A549 (cell line): ENCODE data around the gene SLC45A2. TPM values are rescaled to one million over a fixed set of nuclear protein-coding genes. Genes with fewer than 3 reads are reported as not detected.
"Not testable (repeated sequence)": the region's sequence is repeated elsewhere in the genome, so short reads cannot be mapped to it uniquely, and the experiment has no call there.

Source experiments
- ATAC-seq, 2 experiments: fragments of 200-7000 bp in 1 of 2; fragments of >200 bp in 1 of 2; cut with Nextera tagmentation in 1 of 2; cut with Tn5 transposase in 1 of 2; 3 replicates each; pipeline versions ENCODE4 v1.8.0 to v1.9.1; 2018 to 2020; ENCODE audit warnings: mild to moderate bottlenecking in 1 of 2, moderate library complexity in 1 of 2
- CTCF ChIA-PET: fragments of 300-600 bp; sonication (Branson Sonifier 250); formaldehyde crosslinking; extraction: SDS; loops from one replicate; lab custom pipeline; 2021; ENCODE audit warnings: antibody characterized with exemption, inconsistent platforms; lab: Yijun Ruan, JAX
- POLR2A ChIA-PET: fragments of 350-600 bp; formaldehyde crosslinking; extraction: SDS; loops from one replicate; lab custom pipeline; 2021; ENCODE audit warnings: antibody characterized with exemption, inconsistent platforms; lab: Yijun Ruan, JAX
- DNase-seq, 2 experiments: peaks; one replicate each; pipeline versions ENCODE4 v3.0.0 to v3.0.0-alpha.2; 2011 to 2016; ENCODE audit warnings: low read depth in 1 of 2, low spot score in 1 of 2
- FAIRE-seq: peaks from 2 replicates; lab custom pipeline; 2011; peaks lifted over from hg19 to GRCh38; lab: Jason Lieb, UNC
- H3K27ac ChIP-seq, 2 experiments: fragments of >200 bp; sonication (Bioruptor Twin); formaldehyde crosslinking; 3 replicates each; pipeline ENCODE4 v1.5.1; 2016 to 2017
- H3K4me1 ChIP-seq: fragments of >200 bp; sonication (Bioruptor Twin); formaldehyde crosslinking; 3 replicates; pipeline ENCODE4 v1.6.1; 2016
- H3K4me2 ChIP-seq: fragments of >200 bp; sonication (Bioruptor Twin); formaldehyde crosslinking; 3 replicates; pipeline ENCODE4 v1.6.1; 2016
- H3K4me3 ChIP-seq: fragments of >200 bp; sonication (Bioruptor Twin); formaldehyde crosslinking; 3 replicates; pipeline ENCODE4 v1.5.1; 2016
- H3K9me3 ChIP-seq: fragments of >200 bp; sonication (Bioruptor Twin); formaldehyde crosslinking; 3 replicates; pipeline ENCODE4 v1.6.1; 2016
- BCL3 ChIP-seq: fragments of >200 bp; sonication (Bioruptor Twin); formaldehyde crosslinking; IDR thresholded peaks from 3 replicates; pipeline ENCODE4 v1.6.1; 2016
- CBX2 ChIP-seq: fragments of 200-600 bp; sonication (generic); IDR thresholded peaks from 2 replicates; pipeline ENCODE4 v1.6.1; 2016; ENCODE audit warnings: low read depth, mild to moderate bottlenecking, borderline replicate concordance
- CBX8 ChIP-seq: fragments of 200-600 bp; sonication (generic); IDR thresholded peaks from 2 replicates; pipeline ENCODE4 v1.6.1; 2016
- CHD4 ChIP-seq: fragments of 200-600 bp; sonication (generic); IDR thresholded peaks from 2 replicates; pipeline ENCODE4 v1.6.1; 2016; ENCODE audit warnings: antibody characterized with exemption, mild to moderate bottlenecking, borderline replicate concordance
- CTCF ChIP-seq: fragments of >200 bp; sonication (Bioruptor Twin); formaldehyde crosslinking; IDR thresholded peaks from 3 replicates; pipeline ENCODE4 v1.5.1; 2016
- EP300 ChIP-seq, 2 experiments: fragments of >200 bp; sonication (Bioruptor Twin); formaldehyde crosslinking; IDR thresholded peaks; 2 replicates in 1 of 2; 3 replicates in 1 of 2; pipeline ENCODE4 v1.6.1; 2016 to 2017
- FOXS1 ChIP-seq: fragments of 250-450 bp; sonication (Bioruptor Pico); IDR thresholded peaks from 2 replicates; pipeline ENCODE4 v1.5.0; 2020; ENCODE audit warnings: mild to moderate bottlenecking, moderate library complexity
- HOXA7 ChIP-seq: fragments of 250-450 bp; sonication (Bioruptor Pico); IDR thresholded peaks from 2 replicates; pipeline ENCODE4 v1.5.0; 2020; ENCODE audit warnings: mild to moderate bottlenecking, moderate library complexity
- KDM1A ChIP-seq: fragments of 200-600 bp; sonication (generic); IDR thresholded peaks from 2 replicates; pipeline ENCODE4 v1.6.1; 2016; ENCODE audit warnings: low read depth, mild to moderate bottlenecking
- MAFK ChIP-seq: fragments of 450-650 bp; IDR thresholded peaks from 2 replicates; pipeline ENCODE4 v1.6.1; 2014; ENCODE audit not compliant: partially characterized antibody
- MAZ ChIP-seq: fragments of 150-350 bp; IDR thresholded peaks from 2 replicates; pipeline ENCODE4 v1.6.1; 2014; ENCODE audit warnings: antibody characterized with exemption, low read depth, low read length, borderline replicate concordance
- NPAS2 ChIP-seq: fragments of 250-450 bp; sonication (Bioruptor Pico); IDR thresholded peaks from 2 replicates; pipeline ENCODE4 v1.8.0; 2022; ENCODE audit warnings: mild to moderate bottlenecking, moderate library complexity, borderline replicate concordance
- RAD21 ChIP-seq, 2 experiments: fragments of >200 bp in 1 of 2; sonication (Bioruptor Twin) in 1 of 2; formaldehyde crosslinking in 1 of 2; IDR thresholded peaks in 1 of 2; conservative IDR thresholded peaks in 1 of 2; 2 replicates in 1 of 2; 3 replicates in 1 of 2; pipeline ENCODE4 v1.6.1; 2012 to 2018; ENCODE audit warnings: inconsistent platforms in 1 of 2
- RARB ChIP-seq: fragments of 250-450 bp; sonication (Bioruptor Pico); IDR thresholded peaks from 2 replicates; pipeline ENCODE4 v1.8.0; 2021; ENCODE audit warnings: mild to moderate bottlenecking, moderate library complexity
- RCOR1 ChIP-seq: fragments of 150-350 bp; IDR thresholded peaks from 2 replicates; pipeline ENCODE4 v1.6.1; 2014; ENCODE audit warnings: antibody characterized with exemption, low read length, low read depth
- RFX5 ChIP-seq: fragments of 450-650 bp; IDR thresholded peaks from 2 replicates; pipeline ENCODE4 v1.7.1; 2014; ENCODE audit warnings: antibody characterized with exemption, mild to moderate bottlenecking, moderate library complexity
- SMC3 ChIP-seq: fragments of >200 bp; sonication (Bioruptor Twin); formaldehyde crosslinking; IDR thresholded peaks from 3 replicates; pipeline ENCODE4 v1.6.1; 2018; ENCODE audit warnings: inconsistent platforms
- SREBF2 ChIP-seq: fragments of 450-650 bp; IDR thresholded peaks from 2 replicates; pipeline ENCODE4 v1.6.1; 2014; ENCODE audit warnings: mild to moderate bottlenecking, moderate library complexity
- WGBS: methylation state at CpG from one replicate; pipeline ENCODE4 v1.1.6; 2017; ENCODE audit errors: missing lambda C conversion rate; 5-methylcytosine and 5-hydroxymethylcytosine counted together
- polyA plus RNA-seq, 4 experiments: library from polyadenylated mRNA; depleted of rRNA in 3 of 4; stranded (reverse); fragments of >200 nt; fragmentation: RNase III in 1 of 4; extraction: RNeasy Plus Mini Kit Qiagen cat#74134 plus additional on column Dnase treatment in 1 of 4; gene quantifications; 2 replicates in 3 of 4; 3 replicates in 1 of 4; pipeline ENCODE4 v1.2.3, GENCODE V29; 2011 to 2017
- TF ChIP-seq, protein P1 (sequence below): fragments of 250-450 bp; sonication (Bioruptor Pico); IDR thresholded peaks from 2 replicates; pipeline ENCODE4 v1.5.0; 2021; ENCODE audit warnings: mild to moderate bottlenecking, moderate library complexity, borderline replicate concordance
- TF ChIP-seq, protein P2 (sequence below): fragments of 450-650 bp; IDR thresholded peaks from 2 replicates; pipeline ENCODE4 v1.6.1; 2014; ENCODE audit warnings: antibody characterized with exemption
- TF ChIP-seq, protein P3 (sequence below): fragments of >200 bp; sonication (Bioruptor Twin); formaldehyde crosslinking; IDR thresholded peaks from 2 replicates; pipeline ENCODE4 v1.6.1; 2016

The SLC45A2 gene
- polyA plus RNA-seq, 2 of the 4 experiments (the other 2 are of a cell fraction): not detected

GRCh38 chr5:33925278-33925677 is 59.2 kb downstream of the SLC45A2 start:
- ChIA-PET POLR2A (no interaction called here), CTCF (interaction anchor here (1.3 kb wide), 1 partner anchor 10 kb away, joined by 5 read pairs; no protein-coding TSS in a partner anchor)
- FAIRE-seq: no peak
- Histone ChIP-seq H3K4me2 (no peak overlapping the region), H3K4me1 (no peaks in the 10 kb centered on the region), H3K9me3 (no peaks in the 10 kb centered on the region), H3K27ac (no peak overlapping the region), H3K4me3 (no peak overlapping the region)
- ATAC-seq: no peak
- DNase-seq: no peak
- TF ChIP-seq CBX2 (no peak), CTCF (no peak), SREBF2 (no peak), RARB (CRISPR knock-in tag) (no peak), HOXA7 (CRISPR knock-in tag) (no peak), RAD21 (conservative IDR thresholded peaks at IDR 0.05 in 1 of 2, IDR thresholded peaks at IDR 0.05 in 1 of 2) (no peak), BCL3 (no peak), MAFK (no peak), RFX5 (no peak), CHD4 (no peak), RCOR1 (no peak), MAZ (no peak), EP300 (IDR thresholded peaks at IDR 0.05) (no peak)
- TF ChIP-seq, protein P1, sequence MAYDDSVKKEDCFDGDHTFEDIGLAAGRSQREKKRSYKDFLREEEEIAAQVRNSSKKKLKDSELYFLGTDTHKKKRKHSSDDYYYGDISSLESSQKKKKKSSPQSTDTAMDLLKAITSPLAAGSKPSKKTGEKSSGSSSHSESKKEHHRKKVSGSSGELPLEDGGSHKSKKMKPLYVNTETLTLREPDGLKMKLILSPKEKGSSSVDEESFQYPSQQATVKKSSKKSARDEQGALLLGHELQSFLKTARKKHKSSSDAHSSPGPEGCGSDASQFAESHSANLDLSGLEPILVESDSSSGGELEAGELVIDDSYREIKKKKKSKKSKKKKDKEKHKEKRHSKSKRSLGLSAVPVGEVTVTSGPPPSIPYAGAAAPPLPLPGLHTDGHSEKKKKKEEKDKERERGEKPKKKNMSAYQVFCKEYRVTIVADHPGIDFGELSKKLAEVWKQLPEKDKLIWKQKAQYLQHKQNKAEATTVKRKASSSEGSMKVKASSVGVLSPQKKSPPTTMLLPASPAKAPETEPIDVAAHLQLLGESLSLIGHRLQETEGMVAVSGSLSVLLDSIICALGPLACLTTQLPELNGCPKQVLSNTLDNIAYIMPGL: no peak

DNA sequence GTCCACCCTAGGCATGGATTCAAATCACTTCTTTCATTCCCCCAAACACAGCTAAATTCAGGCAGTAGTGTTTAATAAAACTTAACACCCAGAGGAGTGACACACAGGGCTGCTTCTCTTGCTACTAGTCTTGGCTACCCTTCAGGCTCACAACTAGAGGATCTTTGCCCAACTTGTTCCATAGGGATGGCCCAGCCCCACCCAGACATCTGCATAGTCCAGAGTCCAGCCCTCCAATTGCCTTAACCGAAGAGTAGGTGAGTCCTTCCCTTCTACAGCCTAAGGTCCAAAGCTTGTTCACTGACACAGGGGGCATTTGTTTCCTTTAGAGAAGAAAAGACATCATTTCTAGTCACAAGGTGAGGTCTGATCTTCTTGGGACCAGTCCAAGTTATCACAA is 63.5 kb downstream of the SLC45A2 start:
- Histone ChIP-seq H3K4me2 (no peak overlapping the region), H3K4me3 (no peak overlapping the region), H3K4me1 (no peaks in the 10 kb centered on the region), H3K9me3 (no peaks in the 10 kb centered on the region), H3K27ac (no peak overlapping the region)
- 25% methylated on average over 1 of the region's 1 CpG for WGBS
- TF ChIP-seq, protein P2, sequence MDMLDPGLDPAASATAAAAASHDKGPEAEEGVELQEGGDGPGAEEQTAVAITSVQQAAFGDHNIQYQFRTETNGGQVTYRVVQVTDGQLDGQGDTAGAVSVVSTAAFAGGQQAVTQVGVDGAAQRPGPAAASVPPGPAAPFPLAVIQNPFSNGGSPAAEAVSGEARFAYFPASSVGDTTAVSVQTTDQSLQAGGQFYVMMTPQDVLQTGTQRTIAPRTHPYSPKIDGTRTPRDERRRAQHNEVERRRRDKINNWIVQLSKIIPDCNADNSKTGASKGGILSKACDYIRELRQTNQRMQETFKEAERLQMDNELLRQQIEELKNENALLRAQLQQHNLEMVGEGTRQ: no peak
- TF ChIP-seq SREBF2 (no peak), FOXS1 (CRISPR knock-in tag) (no peak), MAZ (no peak), CBX8 (no peak), KDM1A (no peak), SMC3 (no peak), NPAS2 (CRISPR knock-in tag) (no peak)
- TF ChIP-seq, protein P3, sequence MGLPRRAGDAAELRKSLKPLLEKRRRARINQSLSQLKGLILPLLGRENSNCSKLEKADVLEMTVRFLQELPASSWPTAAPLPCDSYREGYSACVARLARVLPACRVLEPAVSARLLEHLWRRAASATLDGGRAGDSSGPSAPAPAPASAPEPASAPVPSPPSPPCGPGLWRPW: no peak
- no peak for ATAC-seq
- CTCF ChIA-PET: interaction anchor here (1.0 to 4.0 kb wide), 3 partner anchors 14 to 92 kb away, joined by 3 to 14 read pairs (median 3); no protein-coding TSS in a partner anchor
- DNase-seq: no peak
- FAIRE-seq: no peak
- POLR2A ChIA-PET: no interaction called here

DNA sequence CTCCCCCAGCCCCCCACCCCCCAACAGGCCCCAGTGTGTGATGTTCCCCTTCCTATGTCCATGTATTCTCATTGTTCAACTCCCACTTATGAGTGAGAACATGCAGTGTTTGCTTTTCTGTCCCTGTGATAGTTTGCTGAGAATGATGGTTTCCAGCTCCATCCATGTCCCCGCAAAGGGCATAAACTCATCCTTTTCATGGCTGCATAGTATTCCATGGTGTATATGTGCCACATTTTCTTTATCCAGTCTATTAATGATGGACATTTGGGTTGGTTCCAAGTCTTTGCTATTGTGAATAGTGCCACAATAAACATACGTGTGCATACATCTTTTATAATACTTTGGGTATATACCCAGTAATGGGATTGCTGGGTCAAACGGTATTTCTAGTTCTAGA is 69.6 kb downstream of the SLC45A2 start:
- ATAC-seq, FAIRE-seq, POLR2A ChIA-PET, H3K4me1 ChIP-seq, H3K4me3 ChIP-seq, DNase-seq, CTCF ChIA-PET, H3K9me3 ChIP-seq, H3K4me2 ChIP-seq, H3K27ac ChIP-seq: not testable (repeated sequence)
- WGBS: 28% methylated on average over 3 of the region's 3 CpGs

DNA sequence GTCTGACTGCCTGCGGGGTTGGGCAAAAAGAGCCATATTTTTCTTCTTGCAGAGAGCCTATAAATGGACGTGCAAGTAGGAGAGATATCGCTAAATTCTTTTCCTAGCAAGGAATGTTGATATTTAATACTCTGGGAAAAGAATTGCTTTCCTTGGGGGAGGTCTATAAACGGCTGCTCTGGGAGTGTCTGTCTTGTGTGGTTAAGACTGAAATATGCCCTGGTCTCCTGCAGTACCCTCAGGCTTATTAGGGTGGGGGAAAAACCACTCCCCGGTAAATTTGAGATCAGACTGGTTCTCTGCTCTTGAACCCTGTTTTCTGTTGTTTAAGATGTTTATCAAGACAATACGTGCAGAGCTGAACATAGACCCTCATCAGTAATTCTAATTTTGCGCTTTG is 78.2 kb downstream of the SLC45A2 start:
- POLR2A ChIA-PET: not testable (repeated sequence)

More for the DNA sequence above, 78.2 kb downstream of the SLC45A2 start:
- CTCF ChIA-PET, H3K4me1 ChIP-seq, H3K27ac ChIP-seq, ATAC-seq, H3K4me2 ChIP-seq, H3K9me3 ChIP-seq, DNase-seq, FAIRE-seq, H3K4me3 ChIP-seq: not testable (repeated sequence)
- WGBS: 26% methylated on average over 7 of the region's 7 CpGs
